SK-N-SH (cell line): ENCODE results near the gene CALML3. TPM values are rescaled to one million over a fixed set of nuclear protein-coding genes. Genes with fewer than 3 reads are reported as not detected.

Experiments used
- CTCF ChIA-PET: fragments of 300-600, 350-600 bp; formaldehyde crosslinking; extraction: SDS; loops from one replicate; lab custom pipeline; 2021; lab: Yijun Ruan, JAX
- POLR2A ChIA-PET: fragments of 350-600 bp; sonication (Branson Sonifier 250); formaldehyde crosslinking; extraction: SDS; loops from one replicate; lab custom pipeline; 2020; ENCODE audit warnings: antibody characterized with exemption, inconsistent platforms; lab: Yijun Ruan, JAX
- DNase-seq: peaks from one replicate; pipeline ENCODE4 v3.0.0; 2012
- H2AFZ ChIP-seq: fragments of 200-600 bp; sonication (generic); 2 replicates; pipeline ENCODE4 v1.8.1; 2016; ENCODE audit warnings: antibody characterized with exemption, mild to moderate bottlenecking, low read depth
- H3F3A ChIP-seq: fragments of 200-600 bp; sonication (generic); replicated peaks from 2 replicates; pipeline ENCODE3; 2016; ENCODE audit warnings: antibody characterized with exemption, mild to moderate bottlenecking; ENCODE audit not compliant: insufficient read depth
- H3K27ac ChIP-seq, 2 experiments: fragments of 200-500 bp in 1 of 2; fragments of 200-600 bp in 1 of 2; sonication (Bioruptor generic) in 1 of 2; sonication (generic), shearing (Covaris generic) in 1 of 2; 2 replicates each; pipeline versions ENCODE4 v1.5.1 to v1.6.1; 2014 to 2016; ENCODE audit warnings: low read depth in 2 of 2, inconsistent platforms in 1 of 2, low read length in 1 of 2, mild to moderate bottlenecking in 1 of 2, mixed read lengths in 1 of 2
- H3K27me3 ChIP-seq: fragments of 200-600 bp; sonication (generic), shearing (Covaris generic); 2 replicates; pipeline ENCODE4 v1.6.1; 2016; ENCODE audit warnings: mixed run types; ENCODE audit not compliant: insufficient read depth
- H3K36me3 ChIP-seq, 2 experiments: fragments of 200-500 bp in 1 of 2; fragments of 200-600 bp in 1 of 2; sonication (Bioruptor generic) in 1 of 2; sonication (generic) in 1 of 2; replicated peaks in 1 of 2; 2 replicates each; pipeline versions ENCODE3 to v1.5.1; 2014 to 2016; ENCODE audit warnings: low read length in 1 of 2, mild to moderate bottlenecking in 1 of 2; ENCODE audit not compliant: insufficient read depth in 2 of 2, control insufficient read depth in 1 of 2
- H3K4me1 ChIP-seq, 2 experiments: fragments of 200-500 bp in 1 of 2; fragments of 200-600 bp in 1 of 2; sonication (Bioruptor generic) in 1 of 2; sonication (generic), shearing (Covaris generic) in 1 of 2; 2 replicates each; pipeline versions ENCODE4 v1.5.1 to v1.6.1; 2014 to 2016; ENCODE audit warnings: low read depth in 1 of 2, low read length in 1 of 2, mixed run types in 1 of 2; ENCODE audit not compliant: insufficient read depth in 2 of 2, control insufficient read depth in 1 of 2
- H3K4me2 ChIP-seq: fragments of 200-600 bp; sonication (generic), shearing (Covaris generic); 2 replicates; pipeline ENCODE4 v1.6.1; 2017; ENCODE audit warnings: mixed run types
- H3K4me3 ChIP-seq, 2 experiments: fragments of 200-500 bp in 1 of 2; fragments of 200-600 bp in 1 of 2; sonication (Bioruptor generic) in 1 of 2; sonication (generic), shearing (Covaris generic) in 1 of 2; 2 replicates each; pipeline versions ENCODE4 v1.5.1 to v1.8.1; 2014 to 2016; ENCODE audit warnings: low read depth in 2 of 2, inconsistent platforms in 1 of 2, low read length in 1 of 2, mild to moderate bottlenecking in 1 of 2, mixed read lengths in 1 of 2, moderate library complexity in 1 of 2
- H3K79me2 ChIP-seq: fragments of 200-600 bp; sonication (generic); 2 replicates; pipeline ENCODE4 v1.8.1; 2017; ENCODE audit warnings: mild to moderate bottlenecking; ENCODE audit not compliant: insufficient read depth
- H3K9ac ChIP-seq: fragments of 200-600 bp; sonication (generic); 2 replicates; pipeline ENCODE4 v1.6.1; 2017; ENCODE audit warnings: mixed run types
- H3K9me2 ChIP-seq: fragments of 200-600 bp; sonication (generic); 2 replicates; pipeline ENCODE4 v1.6.1; 2017; ENCODE audit warnings: mixed run types
- H3K9me3 ChIP-seq: fragments of 200-600 bp; sonication (generic); 2 replicates; pipeline ENCODE4 v1.6.1; 2017; ENCODE audit warnings: mixed run types, mild to moderate bottlenecking, moderate library complexity
- H4K20me1 ChIP-seq: fragments of 200-600 bp; sonication (generic); 2 replicates; pipeline ENCODE4 v1.6.1; 2017; ENCODE audit warnings: mild to moderate bottlenecking, mixed run types; ENCODE audit not compliant: insufficient read depth
- CTCF ChIP-seq: fragments of 200-600 bp; sonication (generic); IDR thresholded peaks from 2 replicates; pipeline ENCODE4 v1.6.1; 2017; ENCODE audit warnings: antibody characterized with exemption, mild to moderate bottlenecking, moderate library complexity
- EP300 ChIP-seq, 2 experiments: IDR thresholded peaks; 2 replicates each; pipeline versions ENCODE4 v1.4.0 to v1.6.1; 2012; ENCODE audit warnings: borderline replicate concordance in 1 of 2, low read depth in 1 of 2, low read length in 1 of 2
- FOSL2 ChIP-seq: IDR thresholded peaks from 2 replicates; pipeline ENCODE4 v1.4.0; 2012; ENCODE audit warnings: low read depth, mild to moderate bottlenecking, moderate library complexity, borderline replicate concordance
- FOXJ3 ChIP-seq: sonication (generic); formaldehyde crosslinking; IDR thresholded peaks from 2 replicates; pipeline ENCODE4 v1.5.1; 2020; ENCODE audit warnings: mild to moderate bottlenecking, missing genetic modification reagents
- FOXM1 ChIP-seq: IDR thresholded peaks from 2 replicates; pipeline ENCODE4 v1.4.0; 2012; ENCODE audit warnings: low read depth, mild to moderate bottlenecking
- GABPA ChIP-seq: IDR thresholded peaks from 2 replicates; pipeline ENCODE4 v1.4.0; 2012; ENCODE audit warnings: low read depth, mild to moderate bottlenecking
- IRF3 ChIP-seq: fragments of 150-350 bp; IDR thresholded peaks from 2 replicates; pipeline ENCODE4 v1.6.1; 2016; ENCODE audit warnings: mild to moderate bottlenecking, low read depth, low read length
- MAX ChIP-seq: IDR thresholded peaks from 2 replicates; pipeline ENCODE4 v1.4.0; 2012; ENCODE audit warnings: low read depth
- MXI1 ChIP-seq: IDR thresholded peaks from 2 replicates; pipeline ENCODE4 v1.6.1; 2012; ENCODE audit warnings: mild to moderate bottlenecking, low read depth, low read length, improper control_type of control experiment
- PBX3 ChIP-seq: IDR thresholded peaks from 2 replicates; pipeline ENCODE4; 2012
- POLR2AphosphoS5 ChIP-seq: IDR thresholded peaks from 2 replicates; pipeline ENCODE4 v1.6.1; 2012; ENCODE audit warnings: low read depth, low read length
- RAD21 ChIP-seq: IDR thresholded peaks from 2 replicates; pipeline ENCODE4 v1.6.1; 2012; ENCODE audit warnings: mild to moderate bottlenecking, low read length
- RCOR1 ChIP-seq: fragments of 150-350 bp; IDR thresholded peaks from 2 replicates; pipeline ENCODE4 v1.6.1; 2017; ENCODE audit warnings: antibody characterized with exemption, low read length
- REST ChIP-seq: IDR thresholded peaks from 2 replicates; pipeline ENCODE4 v1.6.1; 2012; ENCODE audit warnings: mild to moderate bottlenecking, low read depth, low read length, moderate library complexity
- RXRA ChIP-seq: IDR thresholded peaks from 2 replicates; pipeline ENCODE4 v1.4.0; 2012; ENCODE audit warnings: low read depth, mild to moderate bottlenecking, borderline replicate concordance
- SIN3A ChIP-seq: IDR thresholded peaks from 2 replicates; pipeline ENCODE4 v1.6.1; 2012; ENCODE audit warnings: low read depth, mild to moderate bottlenecking, low read length, moderate library complexity, borderline replicate concordance
- SMC3 ChIP-seq: IDR thresholded peaks from 2 replicates; pipeline ENCODE4 v1.6.1; 2012; ENCODE audit warnings: low read depth, low read length, improper control_type of control experiment
- TEAD4 ChIP-seq: IDR thresholded peaks from 2 replicates; pipeline ENCODE4 v1.4.0; 2012; ENCODE audit warnings: mild to moderate bottlenecking, borderline replicate concordance; ENCODE audit not compliant: insufficient read depth
- USF2 ChIP-seq: fragments of 150-350 bp; IDR thresholded peaks from 2 replicates; pipeline ENCODE4 v1.6.1; 2017; ENCODE audit warnings: antibody characterized with exemption, low read length, low read depth, borderline replicate concordance
- YY1 ChIP-seq: IDR thresholded peaks from 2 replicates; pipeline ENCODE4 v1.4.0; 2012; ENCODE audit warnings: low read depth, mild to moderate bottlenecking
- WGBS: methylation state at CpG from one replicate; pipeline ENCODE4 v1.1.6; 2017; ENCODE audit warnings: low lambda C conversion rate; 5-methylcytosine and 5-hydroxymethylcytosine counted together
- polyA plus RNA-seq, 3 experiments: library from polyadenylated mRNA; depleted of rRNA; stranded (reverse); fragments of >200 nt; gene quantifications; 2 replicates each; pipeline ENCODE4 v1.2.3, GENCODE V29; 2012

Gene CALML3
- polyA plus RNA-seq, 1 of the 3 experiments (the other 2 are of a cell fraction) = not detected

- no peak overlapping the region for H3K4me2 ChIP-seq
- no peak overlapping the region for H3K4me3 ChIP-seq
- H4K20me1 ChIP-seq = no peaks in the 10 kb centered on the region
- no peaks in the 10 kb centered on the region for H3K79me2 ChIP-seq
- no peak for TF ChIP-seq FOXM1
- TF ChIP-seq SIN3A = no peak
- TF ChIP-seq MAX = no peak
- TF ChIP-seq YY1 = no peak
- TF ChIP-seq REST = no peak
- TF ChIP-seq PBX3 = no peak
- TF ChIP-seq FOXJ3 (CRISPR knock-in tag) = no peak
- no peak for TF ChIP-seq IRF3
- no peak for TF ChIP-seq CTCF
- TF ChIP-seq POLR2AphosphoS5 = no peak
- no peak for TF ChIP-seq RAD21
- no peak for TF ChIP-seq EP300 (IDR thresholded peaks at IDR 0.05; ENCODE audit: borderline replicate concordance in 1 of 2, low read depth in 1 of 2, low read length in 1 of 2)
- no peak for TF ChIP-seq RCOR1
- no peak for TF ChIP-seq MXI1
- TF ChIP-seq SMC3 = no peak
- no peak for TF ChIP-seq GABPA
- TF ChIP-seq USF2 = no peak
- no peak for TF ChIP-seq RXRA
- TF ChIP-seq TEAD4 = no peak
- no peak for TF ChIP-seq FOSL2
- no peaks in the 10 kb centered on the region for H3K36me3 ChIP-seq
- no peaks in the 10 kb centered on the region for H3K27me3 ChIP-seq
- no peaks in the 10 kb centered on the region for H3K4me1 ChIP-seq
- no peak for DNase-seq
- H3K9me3 ChIP-seq = no peaks in the 10 kb centered on the region
- no peak overlapping the region for H3K27ac ChIP-seq
- no peak overlapping the region for H3K9ac ChIP-seq
- WGBS = 85% methylated on average over 9 of the region's 21 CpGs
- H3F3A ChIP-seq = no peaks in the 10 kb centered on the region
- H3K9me2 ChIP-seq = no peaks in the 10 kb centered on the region
- ChIA-PET CTCF (interaction anchor here (0.5 to 1.0 kb wide), 2 partner anchors 143 to 197 kb away, joined by 3 to 4 read pairs; no protein-coding TSS in a partner anchor), POLR2A (no interaction called here)
- no peak overlapping the region for H2AFZ ChIP-seq
These were observed 44.4 kb upstream of the CALML3 start for GRCh38 chr10:5480162-5480941.
